SK-N-SH treated with all-trans-retinoic acid at 6 μM for 48 hours (cell line): ENCODE results near the gene HUS1.
A peak's percentile ranks its signal among the peaks of the same experiment; 100 is the strongest.

Source experiments
- ATAC-seq: fragments of 200-7000 bp; cut with Tn5 transposase; 3 replicates; pipeline ENCODE4 v1.9.1; 2020; ENCODE audit warnings: mild to moderate bottlenecking, moderate library complexity
- ARNTL ChIP-seq: fragments of 450-650 bp; formaldehyde crosslinking; IDR thresholded peaks from 2 replicates; pipeline ENCODE4 v1.5.0; 2020; ENCODE audit warnings: low read depth, mild to moderate bottlenecking, moderate library complexity, borderline replicate concordance
- BACH2 ChIP-seq: fragments of 250-450 bp; sonication (Bioruptor Pico); IDR thresholded peaks from 2 replicates; pipeline ENCODE4 v1.9.0; 2021; ENCODE audit warnings: mild to moderate bottlenecking, borderline replicate concordance
- CREB5 ChIP-seq: fragments of 250-450 bp; sonication (Bioruptor Pico); IDR thresholded peaks from 2 replicates; pipeline ENCODE4 v1.5.1; 2020; ENCODE audit warnings: low read depth, mild to moderate bottlenecking, moderate library complexity
- CSDC2 ChIP-seq: fragments of 250-450 bp; sonication (Bioruptor Pico); IDR thresholded peaks from 2 replicates; pipeline ENCODE4 v1.5.0; 2020; ENCODE audit warnings: mild to moderate bottlenecking, moderate library complexity
- ESRRG ChIP-seq: fragments of 250-450 bp; sonication (Bioruptor Pico); IDR thresholded peaks from 2 replicates; pipeline ENCODE4 v1.6.1; 2021; ENCODE audit warnings: mild to moderate bottlenecking
- GLIS3 ChIP-seq: fragments of 250-450 bp; sonication (Bioruptor Pico); IDR thresholded peaks from 2 replicates; pipeline ENCODE4 v1.5.0; 2020; ENCODE audit warnings: mild to moderate bottlenecking, moderate library complexity
- ISL1 ChIP-seq: fragments of 250-450 bp; sonication (Bioruptor Pico); IDR thresholded peaks from 2 replicates; pipeline ENCODE4 v2.1.2; 2022; ENCODE audit warnings: mild to moderate bottlenecking, moderate library complexity
- PATZ1 ChIP-seq: fragments of 250-450 bp; sonication (Bioruptor Pico); IDR thresholded peaks from 2 replicates; pipeline ENCODE4 v1.8.0; 2020; ENCODE audit warnings: mild to moderate bottlenecking, moderate library complexity, borderline replicate concordance
- PPARA ChIP-seq: fragments of 250-450 bp; sonication (Bioruptor Pico); IDR thresholded peaks from 2 replicates; pipeline ENCODE4 v1.5.0; 2020; ENCODE audit warnings: mild to moderate bottlenecking, borderline replicate concordance
- SNAI2 ChIP-seq: fragments of 250-450 bp; sonication (Bioruptor Pico); IDR thresholded peaks from 2 replicates; pipeline ENCODE4 v1.5.0; 2020; ENCODE audit warnings: mild to moderate bottlenecking, moderate library complexity
- TCF4 ChIP-seq: fragments of 250-450 bp; sonication (Bioruptor Pico); IDR thresholded peaks from 2 replicates; pipeline ENCODE4 v1.8.0; 2021; ENCODE audit warnings: mild to moderate bottlenecking, moderate library complexity, borderline replicate concordance
- TOX ChIP-seq: fragments of 250-450 bp; sonication (Bioruptor Pico); IDR thresholded peaks from 2 replicates; pipeline ENCODE4 v1.8.0; 2021; ENCODE audit warnings: mild to moderate bottlenecking, moderate library complexity, borderline replicate concordance
- TSHZ2 ChIP-seq: fragments of 250-450 bp; sonication (Bioruptor Pico); IDR thresholded peaks from 2 replicates; pipeline ENCODE4 v1.5.0; 2020; ENCODE audit warnings: mild to moderate bottlenecking, moderate library complexity
- ZFP3 ChIP-seq: fragments of 250-450 bp; sonication (Bioruptor Pico); IDR thresholded peaks from 2 replicates; pipeline ENCODE4 v1.5.0; 2020; ENCODE audit warnings: mild to moderate bottlenecking, moderate library complexity
- ZNF565 ChIP-seq: fragments of 450-650 bp; formaldehyde crosslinking; conservative IDR thresholded peaks from 2 replicates; pipeline ENCODE4 v1.5.0; 2020; ENCODE audit warnings: low read depth, mild to moderate bottlenecking, moderate library complexity
- ZNF70 ChIP-seq: fragments of 450-650 bp; formaldehyde crosslinking; IDR thresholded peaks from 2 replicates; pipeline ENCODE4 v1.5.0; 2020; ENCODE audit warnings: mild to moderate bottlenecking, moderate library complexity
- ZNF8 ChIP-seq: fragments of 450-650 bp; formaldehyde crosslinking; IDR thresholded peaks from 2 replicates; pipeline ENCODE4 v1.5.0; 2020; ENCODE audit warnings: mild to moderate bottlenecking, moderate library complexity
- TF ChIP-seq, protein P1 (sequence below): fragments of 250-450 bp; sonication (Bioruptor Pico); IDR thresholded peaks from 2 replicates; pipeline ENCODE4 v1.5.1; 2021; ENCODE audit warnings: mild to moderate bottlenecking, moderate library complexity
- TF ChIP-seq, protein P2 (sequence below): fragments of 250-450 bp; sonication (Bioruptor Pico); IDR thresholded peaks from 2 replicates; pipeline ENCODE4 v1.8.0; 2021; ENCODE audit warnings: low read depth, mild to moderate bottlenecking, moderate library complexity, borderline replicate concordance

Gene HUS1

DNA sequence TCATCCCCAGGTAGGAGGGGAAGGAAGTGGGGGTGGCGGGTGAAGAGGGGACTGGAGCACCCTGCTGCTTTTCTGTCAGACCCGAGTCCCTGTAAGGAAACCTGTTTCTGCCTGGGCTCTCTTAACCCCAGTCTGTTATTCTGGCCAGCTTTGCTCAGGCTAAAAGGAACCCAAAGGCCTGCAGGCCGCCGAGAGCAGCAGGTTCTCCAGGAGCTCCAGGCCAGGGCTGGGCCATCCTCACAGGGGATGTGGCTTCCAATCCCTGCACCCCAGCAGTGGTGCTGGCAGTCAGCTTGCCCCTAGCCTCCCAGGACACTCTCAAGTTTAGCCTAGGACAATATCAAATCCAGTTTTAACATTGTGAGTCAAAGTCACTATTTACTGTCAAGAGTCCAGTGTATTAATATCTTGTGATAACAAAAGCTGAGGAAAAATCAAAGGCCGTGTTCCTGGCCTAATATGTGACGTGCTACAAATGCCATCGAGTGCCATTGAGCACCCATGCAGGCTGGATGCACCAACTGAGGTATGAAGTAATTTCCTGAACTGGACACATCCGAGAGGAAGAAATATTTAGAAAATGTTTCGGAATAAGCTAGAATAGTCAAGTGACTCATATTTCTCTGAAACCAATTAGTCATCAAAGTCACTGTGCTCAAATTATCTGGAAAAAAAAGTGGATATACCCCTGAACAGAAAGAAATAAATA, 38.1 kb downstream of the HUS1 start:
- ATAC-seq = peak; percentile 76
- TF ChIP-seq PATZ1 (CRISPR knock-in tag) = no peak
- TF ChIP-seq, all 23 proteins: peak for 0

DNA sequence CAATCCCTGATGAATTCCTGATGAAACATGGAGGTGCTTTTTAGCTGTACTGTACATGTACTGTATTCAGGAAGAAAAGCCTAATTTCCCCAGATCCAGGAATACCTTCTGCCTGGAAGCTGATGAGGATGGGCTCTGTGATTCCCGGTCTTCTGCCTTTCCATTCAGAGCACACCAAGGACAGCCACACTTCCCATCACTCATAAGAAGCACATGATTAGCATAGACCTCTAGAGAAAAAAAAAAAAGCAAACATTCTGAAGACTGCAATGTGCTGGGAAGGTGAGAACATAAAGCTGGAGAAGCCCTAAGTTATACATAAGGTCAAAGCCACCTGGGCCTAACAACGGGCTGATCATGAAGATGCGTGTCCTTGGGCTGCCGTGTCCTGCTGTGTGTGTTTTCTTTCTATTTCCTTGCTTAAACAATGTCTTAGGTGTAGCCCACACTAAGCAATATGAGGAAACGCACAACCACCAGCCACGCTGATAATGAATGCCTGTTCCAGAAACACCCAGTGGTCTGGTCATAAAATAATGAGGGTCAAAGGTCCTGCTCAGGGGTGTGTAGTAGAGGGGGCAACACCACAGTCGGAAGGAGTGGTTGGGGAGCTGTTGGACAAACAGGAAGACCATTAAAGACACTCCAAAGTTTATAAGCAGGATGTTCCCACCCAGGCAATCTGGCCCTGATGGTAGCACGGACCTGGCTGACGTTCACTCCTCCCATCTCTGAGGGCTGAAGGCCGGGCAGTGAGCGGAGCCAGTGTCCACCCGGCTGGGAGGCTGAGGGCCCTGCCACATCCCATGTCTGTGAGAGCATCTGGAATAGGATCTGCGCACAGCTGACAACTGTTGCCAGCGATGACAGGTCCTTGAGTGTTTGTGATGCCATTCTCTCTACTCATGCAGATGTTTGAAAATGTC, 39.1 kb downstream of the HUS1 start:
- ATAC-seq = peak; percentile 13
- TF ChIP-seq TCF4 (CRISPR knock-in tag) = no peak
- no peak for TF ChIP-seq CSDC2
- TF ChIP-seq CREB5 = no peak
- no peak for TF ChIP-seq ARNTL (CRISPR knock-in tag)
- TF ChIP-seq PATZ1 (CRISPR knock-in tag) = no peak
- TF ChIP-seq, protein P1, sequence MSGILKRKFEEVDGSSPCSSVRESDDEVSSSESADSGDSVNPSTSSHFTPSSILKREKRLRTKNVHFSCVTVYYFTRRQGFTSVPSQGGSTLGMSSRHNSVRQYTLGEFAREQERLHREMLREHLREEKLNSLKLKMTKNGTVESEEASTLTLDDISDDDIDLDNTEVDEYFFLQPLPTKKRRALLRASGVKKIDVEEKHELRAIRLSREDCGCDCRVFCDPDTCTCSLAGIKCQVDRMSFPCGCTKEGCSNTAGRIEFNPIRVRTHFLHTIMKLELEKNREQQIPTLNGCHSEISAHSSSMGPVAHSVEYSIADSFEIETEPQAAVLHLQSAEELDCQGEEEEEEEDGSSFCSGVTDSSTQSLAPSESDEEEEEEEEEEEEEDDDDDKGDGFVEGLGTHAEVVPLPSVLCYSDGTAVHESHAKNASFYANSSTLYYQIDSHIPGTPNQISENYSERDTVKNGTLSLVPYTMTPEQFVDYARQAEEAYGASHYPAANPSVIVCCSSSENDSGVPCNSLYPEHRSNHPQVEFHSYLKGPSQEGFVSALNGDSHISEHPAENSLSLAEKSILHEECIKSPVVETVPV (CRISPR knock-in tag) = no peak
- no peak for TF ChIP-seq ISL1 (CRISPR knock-in tag)
- TF ChIP-seq GLIS3 (CRISPR knock-in tag) = no peak
- TF ChIP-seq ZFP3 (CRISPR knock-in tag) = no peak
- no peak for TF ChIP-seq ZNF70 (CRISPR knock-in tag)
- TF ChIP-seq ESRRG (CRISPR knock-in tag) = no peak
- no peak for TF ChIP-seq TSHZ2
- no peak for TF ChIP-seq SNAI2
- TF ChIP-seq BACH2 = no peak
- TF ChIP-seq, protein P2, sequence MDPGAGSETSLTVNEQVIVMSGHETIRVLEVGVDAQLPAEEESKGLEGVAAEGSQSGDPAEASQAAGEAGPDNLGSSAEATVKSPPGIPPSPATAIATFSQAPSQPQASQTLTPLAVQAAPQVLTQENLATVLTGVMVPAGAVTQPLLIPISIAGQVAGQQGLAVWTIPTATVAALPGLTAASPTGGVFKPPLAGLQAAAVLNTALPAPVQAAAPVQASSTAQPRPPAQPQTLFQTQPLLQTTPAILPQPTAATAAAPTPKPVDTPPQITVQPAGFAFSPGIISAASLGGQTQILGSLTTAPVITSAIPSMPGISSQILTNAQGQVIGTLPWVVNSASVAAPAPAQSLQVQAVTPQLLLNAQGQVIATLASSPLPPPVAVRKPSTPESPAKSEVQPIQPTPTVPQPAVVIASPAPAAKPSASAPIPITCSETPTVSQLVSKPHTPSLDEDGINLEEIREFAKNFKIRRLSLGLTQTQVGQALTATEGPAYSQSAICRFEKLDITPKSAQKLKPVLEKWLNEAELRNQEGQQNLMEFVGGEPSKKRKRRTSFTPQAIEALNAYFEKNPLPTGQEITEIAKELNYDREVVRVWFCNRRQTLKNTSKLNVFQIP (CRISPR knock-in tag) = no peak
- TF ChIP-seq TOX (CRISPR knock-in tag) = no peak
- no peak for TF ChIP-seq PPARA (CRISPR knock-in tag)
- no peak for TF ChIP-seq ZNF565 (CRISPR knock-in tag)
- no peak for TF ChIP-seq ZNF8
